Measurements from ENCODE around the gene ZNF609. TPM values are rescaled to one million over a fixed set of nuclear protein-coding genes. Genes with fewer than 3 reads are reported as not detected.

The ZNF609 gene
- total and polyA plus RNA-seq, 2 donors: 15.0 to 23.7 TPM

GRCh38 chr15:64443747-64444621, 16.4 kb upstream of the ZNF609 start:
- no peaks in the 10 kb centered on the region for H3K36me3 ChIP-seq (ENCODE audit: insufficient read depth)
- no peaks in the 10 kb centered on the region for H3K4me1 ChIP-seq (ENCODE audit: insufficient read depth)
- no peak overlapping the region for H3K4me3 ChIP-seq (ENCODE audit: low read depth, low read length)
- 51% methylated on average over 3 of the region's 3 CpGs for WGBS
- no peak overlapping the region for H3K27ac ChIP-seq (ENCODE audit: low read depth)
- peak; percentile 77 for DNase-seq (ENCODE audit: extremely low spot score)

- Histone ChIP-seq H3K36me3 (ENCODE audit: insufficient read depth) (no peaks in the 10 kb centered on the region), H3K4me1 (ENCODE audit: insufficient read depth) (no peaks in the 10 kb centered on the region), H3K4me3 (ENCODE audit: low read depth, low read length) (no peak overlapping the region), H3K27ac (ENCODE audit: low read depth) (no peak overlapping the region)
- no peak for DNase-seq (ENCODE audit: extremely low spot score)
Observed at GRCh38 chr15:64444836-64445235, 15.5 kb upstream of the ZNF609 start.

- Histone ChIP-seq H3K27ac (ENCODE audit: low read depth) (no peak overlapping the region), H3K36me3 (ENCODE audit: insufficient read depth) (no peaks in the 10 kb centered on the region), H3K4me1 (ENCODE audit: insufficient read depth) (no peaks in the 10 kb centered on the region), H3K4me3 (ENCODE audit: low read depth, low read length) (no peak overlapping the region)
- no peak for DNase-seq (ENCODE audit: extremely low spot score)
- 89% methylated on average over 6 of the region's 6 CpGs for WGBS
Observed at GRCh38 chr15:64447536-64448315, 12.7 kb upstream of the ZNF609 start.

GRCh38 chr15:64452988-64453688, 7.2 kb upstream of the ZNF609 start:
- Histone ChIP-seq H3K4me1 (ENCODE audit: insufficient read depth) (peaks cover 2% of the 10 kb centered on the region), H3K36me3 (ENCODE audit: insufficient read depth) (no peaks in the 10 kb centered on the region), H3K27ac (ENCODE audit: low read depth) (no peak overlapping the region), H3K4me3 (ENCODE audit: low read depth, low read length) (no peak overlapping the region)
- no peak for DNase-seq (ENCODE audit: extremely low spot score)
- WGBS: 67% methylated on average over 6 of the region's 6 CpGs

- H3K4me3 ChIP-seq (ENCODE audit: low read depth, low read length): no peak overlapping the region
- peaks cover 2% of the 10 kb centered on the region for H3K4me1 ChIP-seq (ENCODE audit: insufficient read depth)
- 98% methylated on average over 1 of the region's 1 CpG for WGBS
- H3K27ac ChIP-seq (ENCODE audit: low read depth): no peak overlapping the region
- no peak for DNase-seq (ENCODE audit: extremely low spot score)
- H3K36me3 ChIP-seq (ENCODE audit: insufficient read depth): no peaks in the 10 kb centered on the region
Observed at GRCh38 chr15:64453689-64454037, 6.7 kb upstream of the ZNF609 start.

GRCh38 chr15:64454282-64454681, 6.1 kb upstream of the ZNF609 start:
- no peak for DNase-seq (ENCODE audit: extremely low spot score)
- H3K4me1 ChIP-seq (ENCODE audit: insufficient read depth): peaks cover 2% of the 10 kb centered on the region
- H3K27ac ChIP-seq (ENCODE audit: low read depth): peak overlapping the region; percentile 6
- no peak overlapping the region for H3K4me3 ChIP-seq (ENCODE audit: low read depth, low read length)
- H3K36me3 ChIP-seq (ENCODE audit: insufficient read depth): no peaks in the 10 kb centered on the region

DNA sequence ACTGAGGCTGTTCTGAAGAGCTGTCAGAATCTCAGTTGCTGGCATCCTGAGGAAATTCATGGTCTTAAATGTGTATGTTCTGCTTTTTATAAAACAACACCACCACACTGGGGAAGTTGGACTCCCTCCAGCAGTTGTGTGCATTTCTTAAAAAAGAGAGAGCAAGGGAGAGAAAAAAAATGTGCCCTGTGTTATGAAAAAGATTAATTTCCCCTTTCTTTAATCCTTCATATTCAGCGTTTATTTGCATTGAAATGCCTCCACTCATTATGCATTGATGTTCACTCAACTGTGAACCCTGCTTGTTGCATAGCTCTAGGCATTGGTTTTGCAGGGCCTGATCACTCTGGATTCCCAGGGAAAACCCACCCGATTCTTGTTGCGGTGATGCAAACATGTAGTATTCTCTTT, 4.4 kb upstream of the ZNF609 start:
- no peaks in the 10 kb centered on the region for H3K36me3 ChIP-seq (ENCODE audit: insufficient read depth)
- H3K4me3 ChIP-seq (ENCODE audit: low read depth, low read length): no peak overlapping the region
- no peak overlapping the region for H3K27ac ChIP-seq (ENCODE audit: low read depth)
- 54% methylated on average over 3 of the region's 3 CpGs for WGBS
- peaks cover 2% of the 10 kb centered on the region for H3K4me1 ChIP-seq (ENCODE audit: insufficient read depth)
- no peak for DNase-seq (ENCODE audit: extremely low spot score)

DNA sequence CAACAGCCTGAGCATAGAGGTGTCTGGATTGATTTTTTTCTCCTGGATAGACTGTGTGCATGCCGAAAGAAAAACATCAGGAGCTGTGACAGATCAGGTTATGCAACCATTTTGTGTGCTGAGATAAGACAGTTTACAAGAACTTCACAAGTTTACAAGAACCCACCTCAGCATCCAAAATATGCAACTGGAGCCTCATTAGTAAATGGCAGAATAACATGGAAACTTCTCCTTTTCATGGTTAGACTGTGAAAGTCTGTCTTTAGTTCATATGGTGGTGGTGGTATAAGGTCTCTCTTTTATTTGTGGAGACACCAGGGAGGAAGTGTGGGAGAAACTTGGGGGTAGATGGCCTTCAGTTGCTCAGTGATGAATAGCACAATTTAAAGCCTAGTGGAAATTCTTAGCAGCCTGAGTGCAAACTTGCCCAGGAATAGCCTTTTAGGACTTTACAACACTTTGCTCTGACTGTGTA, 3.7 kb upstream of the ZNF609 start:
- no peaks in the 10 kb centered on the region for H3K36me3 ChIP-seq (ENCODE audit: insufficient read depth)
- H3K27ac ChIP-seq (ENCODE audit: low read depth): no peak overlapping the region
- H3K4me3 ChIP-seq (ENCODE audit: low read depth, low read length): no peak overlapping the region
- 20% methylated on average over 1 of the region's 1 CpG for WGBS
- H3K4me1 ChIP-seq (ENCODE audit: insufficient read depth): peaks cover 2% of the 10 kb centered on the region
- DNase-seq (ENCODE audit: extremely low spot score): no peak

DNA sequence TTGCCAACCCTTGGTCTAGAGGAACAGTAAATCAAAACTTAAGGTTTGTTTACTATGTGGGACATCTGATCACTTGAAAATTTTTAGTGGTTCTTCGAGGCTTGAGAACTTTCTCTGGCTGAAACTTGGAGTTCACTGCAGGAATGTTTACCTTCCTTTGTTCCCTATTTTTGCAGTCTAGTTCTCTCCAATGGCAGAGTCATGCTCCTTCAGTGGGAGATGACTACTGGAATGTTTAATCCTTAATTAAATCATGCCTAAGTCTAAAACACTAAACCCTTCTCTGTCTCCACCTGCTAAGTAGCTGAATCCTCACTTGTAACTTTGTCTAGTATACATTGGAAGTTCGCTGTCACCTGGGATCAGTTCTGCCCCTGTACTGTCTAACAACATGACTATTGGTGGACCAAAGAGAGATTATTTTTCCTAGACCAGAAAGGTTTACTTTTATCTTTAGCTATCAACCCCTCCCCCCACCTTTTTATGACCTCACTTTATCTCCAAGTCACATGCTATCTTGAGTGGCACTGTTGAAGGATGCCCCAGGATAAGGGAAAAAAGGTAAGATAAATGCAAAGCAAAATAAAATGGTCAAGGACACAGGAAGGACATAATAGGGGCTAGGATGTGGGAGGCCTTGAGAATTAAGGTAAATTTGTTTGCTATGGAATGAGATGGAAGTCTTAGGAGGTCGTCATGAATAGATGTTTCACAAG, 1.2 kb upstream of the ZNF609 start:
- Histone ChIP-seq H3K27ac (ENCODE audit: low read depth) (no peak overlapping the region), H3K36me3 (ENCODE audit: insufficient read depth) (no peaks in the 10 kb centered on the region), H3K4me3 (ENCODE audit: low read depth, low read length) (no peak overlapping the region), H3K4me1 (ENCODE audit: insufficient read depth) (peaks cover 2% of the 10 kb centered on the region)
- DNase-seq (ENCODE audit: extremely low spot score): no peak
- WGBS: 79% methylated on average over 3 of the region's 3 CpGs

GRCh38 chr15:64460724-64461720, 644 bp downstream of the ZNF609 start:
- peak; percentile 53 for DNase-seq (ENCODE audit: extremely low spot score)
- Histone ChIP-seq H3K4me1 (ENCODE audit: insufficient read depth) (no peaks in the 10 kb centered on the region), H3K27ac (ENCODE audit: low read depth) (peak overlapping the region; percentile 90), H3K36me3 (ENCODE audit: insufficient read depth) (no peaks in the 10 kb centered on the region), H3K4me3 (ENCODE audit: low read depth, low read length) (peak overlapping the region; percentile 99)
- under 1% methylated on average over 56 of the region's 56 CpGs for WGBS

DNA sequence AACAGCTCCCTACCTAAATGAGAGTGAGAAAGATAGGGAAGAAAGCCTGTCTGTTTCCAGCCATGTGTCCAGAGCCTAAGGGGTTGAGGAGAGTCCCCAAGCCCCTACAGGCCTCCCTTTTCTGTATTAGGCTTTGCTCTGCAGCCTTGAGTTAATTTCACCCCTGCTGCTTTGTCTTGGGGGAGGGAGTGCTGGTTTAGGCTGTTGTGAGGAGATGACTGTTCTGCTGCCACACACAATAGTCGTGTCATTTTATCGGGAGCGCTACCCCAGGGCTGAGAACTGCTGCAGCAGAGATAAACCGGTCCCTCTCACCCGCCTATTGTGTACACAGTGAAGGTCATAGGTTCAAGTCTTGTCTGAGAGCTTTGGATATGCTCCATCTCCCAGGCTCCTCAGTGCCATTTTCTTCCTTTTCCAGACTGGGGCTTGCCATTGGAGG, 1.4 kb downstream of the ZNF609 start:
- Histone ChIP-seq H3K36me3 (ENCODE audit: insufficient read depth) (no peaks in the 10 kb centered on the region), H3K4me1 (ENCODE audit: insufficient read depth) (no peaks in the 10 kb centered on the region), H3K4me3 (ENCODE audit: low read depth, low read length) (peak overlapping the region; percentile 99), H3K27ac (ENCODE audit: low read depth) (no peak overlapping the region)
- 5% methylated on average over 5 of the region's 5 CpGs for WGBS
- DNase-seq (ENCODE audit: extremely low spot score): no peak

DNA sequence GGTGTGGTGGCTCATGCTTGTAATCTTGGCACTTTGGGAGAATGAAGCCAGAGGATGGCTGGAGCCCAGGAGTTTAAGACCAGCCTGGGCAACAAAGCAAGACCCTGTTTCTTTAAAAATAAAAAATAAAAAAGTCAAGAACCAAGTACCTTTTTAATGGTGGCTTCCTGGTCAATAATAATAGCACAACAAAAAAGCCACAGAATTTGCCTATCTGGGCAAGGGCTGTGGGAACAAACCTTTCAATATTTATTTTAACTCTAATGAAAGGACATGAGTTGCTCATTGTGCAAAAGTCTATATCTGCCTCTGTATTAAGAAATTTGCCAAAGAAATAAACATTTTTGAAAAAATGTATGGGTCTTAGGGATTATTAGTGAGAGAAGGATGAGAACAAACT, 2.1 kb downstream of the ZNF609 start:
- no peak overlapping the region for H3K4me3 ChIP-seq (ENCODE audit: low read depth, low read length)
- no peaks in the 10 kb centered on the region for H3K36me3 ChIP-seq (ENCODE audit: insufficient read depth)
- no peaks in the 10 kb centered on the region for H3K4me1 ChIP-seq (ENCODE audit: insufficient read depth)
- no peak for DNase-seq (ENCODE audit: extremely low spot score)
- no peak overlapping the region for H3K27ac ChIP-seq (ENCODE audit: low read depth)
